Ovary (tissue), 9 donors: ENCODE results near the gene COL5A2. TPM values are rescaled to one million over a fixed set of nuclear protein-coding genes. Genes with fewer than 3 reads are reported as not detected.
A peak's percentile ranks its signal among the peaks of the same experiment; 100 is the strongest.

Experiments used
- DNase-seq, 5 donors: peaks; one replicate each; pipeline ENCODE4 v3.0.0-alpha.2; 2019 to 2020
- H3K27ac ChIP-seq, 2 donors: fragments of 200-600 bp; one replicate each; pipeline versions ENCODE4 v1.5.1 to v1.8.0; 2019 to 2022
- H3K27me3 ChIP-seq: fragments of 200-600 bp; one replicate; pipeline ENCODE4 v1.8.0; 2022
- H3K36me3 ChIP-seq: fragments of 200-600 bp; sonication (generic); one replicate; pipeline ENCODE4 v1.5.1; 2019
- H3K4me1 ChIP-seq: one replicate; pipeline ENCODE4 v1.8.1; 2013; ENCODE audit warnings: mild to moderate bottlenecking, moderate library complexity; ENCODE audit not compliant: insufficient read depth
- H3K4me3 ChIP-seq: fragments of 200-600 bp; sonication (generic); one replicate; pipeline ENCODE4 v1.5.1; 2017
- H3K9me3 ChIP-seq, 2 donors: fragments of 200-600 bp in 1 of 2; sonication (generic) in 1 of 2; one replicate each; pipeline versions ENCODE4 v1.5.1 to v1.8.1; 2013 to 2019; ENCODE audit warnings: mild to moderate bottlenecking in 1 of 2, moderate library complexity in 1 of 2
- CTCF ChIP-seq, 3 donors: fragments of 450-650 bp in 2 of 3; fragments of 200-600 bp in 1 of 3; IDR thresholded peaks; one replicate each; pipeline versions ENCODE4 v1.5.1 to v1.8.0; 2016 to 2022; ENCODE audit warnings: antibody characterized with exemption in 3 of 3, mild to moderate bottlenecking in 1 of 3
- EP300 ChIP-seq: sonication (generic); formaldehyde crosslinking; IDR thresholded peaks from one replicate; pipeline ENCODE4 v1.6.1; 2017; ENCODE audit warnings: antibody characterized with exemption
- POLR2A ChIP-seq: fragments of 450-650 bp; IDR thresholded peaks from one replicate; pipeline ENCODE4 v1.6.1; 2017; ENCODE audit warnings: antibody characterized with exemption, mild to moderate bottlenecking, moderate library complexity
- WGBS, 3 donors: extraction: QIAGEN DNeasy Blood & Tissue Kit in 1 of 3; methylation state at CpG; one replicate each; pipeline versions ENCODE4 v1.1.5 to v1.1.7; 2013 to 2017; 5-methylcytosine and 5-hydroxymethylcytosine counted together
- intact Hi-C, 4 donors: fragments of 100-400 bp; cut with DNase I; formaldehyde crosslinking; loops; one replicate each; pipeline versions ENCODE4 v1.11.0 to v1.15.1; 2022 to 2023
- polyA plus RNA-seq, 2 donors: library from polyadenylated mRNA; stranded (reverse); fragments of 200-250 nt in 1 of 2; fragments of 350-450 nt in 1 of 2; fragmentation: Illumina TruSeq in 1 of 2; extraction: RNeasy Lipid Tissue Mini Kit (QIAGEN cat#74804) in 1 of 2; gene quantifications; one replicate each; pipeline ENCODE4 v1.2.3, GENCODE V29; 2013 to 2014
- total RNA-seq, 7 donors: library from RNA; depleted of rRNA in 2 of 7; stranded (reverse); fragments of >200 nt in 2 of 7; fragmentation: NEBNext Ultra II Directional in 3 of 7; extraction: Animal tissue kit (Norgen Biotek cat#: 25700) in 3 of 7; gene quantifications; one replicate each; pipeline versions ENCODE4 v1.1.0 to v1.2.4, GENCODE V29; 2016 to 2023
- donor health status: DM: no; HTN: no; CAD: no; lungs with moderate emphysema.
- donor health status: DM: no; HTN: no; CAD: no.
- donor health status: Bipolar disorder and iron deficiency.
- donor health status: DM: yes; HTN: yes; CAD: no.
- donor health status: DM: no; HTN: no; CAD: no.
- donor health status: DM: yes; HTN: yes; CAD: no.

The COL5A2 gene
- total and polyA plus RNA-seq, 9 donors, result 25.2 to 46.8 (median 31.7) TPM

- DNase-seq, result no peak
- no peak overlapping the region for H3K27ac ChIP-seq
- no peaks in the 10 kb centered on the region for H3K9me3 ChIP-seq
- no peaks in the 10 kb centered on the region for H3K4me1 ChIP-seq
- TF ChIP-seq CTCF (IDR thresholded peaks at IDR 0.05) (no peak), POLR2A (no peak), EP300 (no peak)
- intact Hi-C loops, result loop anchor here in 3 of 4 donors (10.0 kb wide), 2 partner anchors 188 to 318 kb away; no protein-coding TSS in a partner anchor
- WGBS, 3 donors, result 56 to 68% (median 58%) methylated on average over 4 of the region's 4 CpGs
- H3K36me3 ChIP-seq, result no peaks in the 10 kb centered on the region
- no peak overlapping the region for H3K4me3 ChIP-seq
- no peaks in the 10 kb centered on the region for H3K27me3 ChIP-seq
Measured at GRCh38 chr2:189096769-189097447, 82.7 kb downstream of the COL5A2 start.

GRCh38 chr2:189095101-189095500 lies 84.5 kb downstream of the COL5A2 start:
- intact Hi-C loops, result loop anchor here in 3 of 4 donors (10.0 kb wide), 2 partner anchors 190 to 320 kb away; no protein-coding TSS in a partner anchor

GRCh38 chr2:189092936-189093335 lies 86.6 kb downstream of the COL5A2 start:
- no peaks in the 10 kb centered on the region for H3K4me1 ChIP-seq
- 8 to 16% (median 9%) methylated on average over 2 of the region's 2 CpGs for WGBS, 3 donors
- intact Hi-C loops, result loop anchor here in 3 of 4 donors (10.0 kb wide), 2 partner anchors 192 to 322 kb away; no protein-coding TSS in a partner anchor
- no peaks in the 10 kb centered on the region for H3K36me3 ChIP-seq
- no peak overlapping the region for H3K27ac ChIP-seq
- no peaks in the 10 kb centered on the region for H3K27me3 ChIP-seq
- no peak overlapping the region for H3K4me3 ChIP-seq
- no peaks in the 10 kb centered on the region for H3K9me3 ChIP-seq
- TF ChIP-seq CTCF (IDR thresholded peaks at IDR 0.05), result no peak
- TF ChIP-seq EP300, result no peak
- TF ChIP-seq POLR2A, result no peak
- peak in 3 of 5 donors; percentile 23 to 39 (median 31) for DNase-seq

More at GRCh38 chr2:189095101-189095500, 84.5 kb downstream of the COL5A2 start:
- WGBS, 3 donors, result 82 to 87% (median 87%) methylated on average over 3 of the region's 3 CpGs
- Histone ChIP-seq H3K4me1 (no peaks in the 10 kb centered on the region), H3K27me3 (no peaks in the 10 kb centered on the region), H3K36me3 (no peaks in the 10 kb centered on the region), H3K4me3 (no peak overlapping the region), H3K9me3 (no peaks in the 10 kb centered on the region), H3K27ac (no peak overlapping the region)
- no peak for DNase-seq
- TF ChIP-seq EP300 (no peak), CTCF (IDR thresholded peaks at IDR 0.05) (no peak), POLR2A (no peak)

GRCh38 chr2:189091253-189091652 lies 88.3 kb downstream of the COL5A2 start:
- Histone ChIP-seq H3K4me3 (no peak overlapping the region), H3K4me1 (no peaks in the 10 kb centered on the region), H3K36me3 (no peaks in the 10 kb centered on the region), H3K27me3 (no peaks in the 10 kb centered on the region), H3K9me3 (no peaks in the 10 kb centered on the region), H3K27ac (no peak overlapping the region)
- intact Hi-C loops, result loop anchor here in 3 of 4 donors (10.0 kb wide), 2 partner anchors 194 to 324 kb away; no protein-coding TSS in a partner anchor
- 26 to 42% (median 29%) methylated on average over 1 of the region's 1 CpG for WGBS, 3 donors
- no peak for DNase-seq
- TF ChIP-seq CTCF (IDR thresholded peaks at IDR 0.05), result no peak
- no peak for TF ChIP-seq POLR2A
- no peak for TF ChIP-seq EP300
